Measurements from ENCODE around the gene UGT1A8. TPM values are rescaled to one million over a fixed set of nuclear protein-coding genes. Genes with fewer than 3 reads are reported as not detected.
"Not testable (repeated sequence)": the region's sequence is repeated elsewhere in the genome, so short reads cannot be mapped to it uniquely, and the experiment has no call there.

UGT1A8 gene
- total and polyA plus RNA-seq, 2 donors (not counting 3 experiments of a cell fraction or from before 2014, with no cell fraction given), result not detected

DNA sequence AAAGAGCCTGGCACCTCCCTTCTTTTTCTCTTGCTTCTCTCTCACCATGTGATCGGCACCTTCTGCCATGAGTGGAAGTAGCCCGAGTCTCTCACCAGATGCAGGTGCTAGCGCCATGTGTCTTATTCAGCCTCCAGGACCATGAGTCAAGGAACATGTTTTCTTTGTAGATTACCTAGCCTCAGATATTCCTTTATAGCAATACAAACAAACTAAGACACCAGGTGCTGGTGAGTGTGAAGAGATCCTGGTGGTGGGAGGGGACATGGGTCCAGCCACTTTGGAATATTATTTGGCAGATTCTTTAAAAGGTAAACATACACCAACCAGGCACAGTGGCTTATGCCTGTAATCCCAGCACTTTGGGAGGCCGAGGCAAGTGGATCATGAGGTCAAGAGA, 45.0 kb upstream of the UGT1A8 start:
- Histone ChIP-seq H2AFZ (ENCODE audit: low read depth, low read length) (no peak overlapping the region), H3K9me1 (replicated peaks; ENCODE audit: control insufficient read depth, extremely low read depth, insufficient read depth, low read length) (no peaks in the 10 kb centered on the region), H4K20me1 (replicated peaks; ENCODE audit: control insufficient read depth, extremely low read depth, insufficient read depth, low read length) (no peaks in the 10 kb centered on the region), H3K9ac (replicated peaks; ENCODE audit: extremely low read depth, insufficient read depth, low read length) (no peak overlapping the region), H3K27ac (ENCODE audit: insufficient read depth, low read depth, low read length) (no peak overlapping the region), H3K79me2 (ENCODE audit: control insufficient read depth, insufficient read depth, low read length) (no peaks in the 10 kb centered on the region), H3K27me3 (ENCODE audit: control insufficient read depth in 2 of 2, insufficient read depth in 2 of 2, low read length in 2 of 2) (peaks cover 2 to 3% of the 10 kb centered on the region in 2 experiments), H3K4me2 (ENCODE audit: insufficient read depth, low read length) (no peak overlapping the region), H3K9me3 (replicated peaks; ENCODE audit: control insufficient read depth, insufficient read depth, low read length) (no peaks in the 10 kb centered on the region), H3K4me3 (replicated peaks in 1 of 3; ENCODE audit: insufficient read depth in 1 of 3, low read depth in 1 of 3, low read length in 3 of 3) (no peak overlapping the region), H3K36me3 (ENCODE audit: control insufficient read depth in 2 of 2, extremely low read depth in 1 of 2, insufficient read depth in 2 of 2, low read length in 2 of 2) (no peaks in the 10 kb centered on the region), H3K4me1 (ENCODE audit: control insufficient read depth, extremely low read depth, insufficient read depth, low read length) (no peaks in the 10 kb centered on the region)
- BruUV-seq (replicated peaks), result no TSS peak
- CTCF ChIA-PET, result no interaction called here
- intact Hi-C loops (cut with micrococcal nuclease) (no loop called here), dilution Hi-C loops (cut with MboI; ENCODE audit: extremely low pct_ligation_motif_present, low sequenced_read_pairs) (no loop called here)
- TF ChIP-seq JUN (IDR thresholded peaks at IDR 0.05; ENCODE audit: borderline replicate concordance, insufficient read depth, insufficient read length, low read depth) (no peak), GATA2 (IDR thresholded peaks at IDR 0.05; ENCODE audit: insufficient read depth, insufficient read length, low read depth, low read length) (no peak), FOS (IDR thresholded peaks at IDR 0.05; ENCODE audit: borderline replicate concordance, insufficient read depth, low read length) (no peak), POLR2A (IDR thresholded peaks at IDR 0.05; ENCODE audit: low read depth, low read length) (no peak), MYC (IDR thresholded peaks at IDR 0.05; ENCODE audit: low read depth, low read length) (no peak), EZH2 (IDR thresholded peaks at IDR 0.05; ENCODE audit: borderline replicate concordance, low read depth, low read length, severe bottlenecking) (no peak), POLR2AphosphoS5 (IDR thresholded peaks at IDR 0.05; ENCODE audit: insufficient read depth, low read depth, low read length) (no peak)
- TF ChIP-seq, protein P1, sequence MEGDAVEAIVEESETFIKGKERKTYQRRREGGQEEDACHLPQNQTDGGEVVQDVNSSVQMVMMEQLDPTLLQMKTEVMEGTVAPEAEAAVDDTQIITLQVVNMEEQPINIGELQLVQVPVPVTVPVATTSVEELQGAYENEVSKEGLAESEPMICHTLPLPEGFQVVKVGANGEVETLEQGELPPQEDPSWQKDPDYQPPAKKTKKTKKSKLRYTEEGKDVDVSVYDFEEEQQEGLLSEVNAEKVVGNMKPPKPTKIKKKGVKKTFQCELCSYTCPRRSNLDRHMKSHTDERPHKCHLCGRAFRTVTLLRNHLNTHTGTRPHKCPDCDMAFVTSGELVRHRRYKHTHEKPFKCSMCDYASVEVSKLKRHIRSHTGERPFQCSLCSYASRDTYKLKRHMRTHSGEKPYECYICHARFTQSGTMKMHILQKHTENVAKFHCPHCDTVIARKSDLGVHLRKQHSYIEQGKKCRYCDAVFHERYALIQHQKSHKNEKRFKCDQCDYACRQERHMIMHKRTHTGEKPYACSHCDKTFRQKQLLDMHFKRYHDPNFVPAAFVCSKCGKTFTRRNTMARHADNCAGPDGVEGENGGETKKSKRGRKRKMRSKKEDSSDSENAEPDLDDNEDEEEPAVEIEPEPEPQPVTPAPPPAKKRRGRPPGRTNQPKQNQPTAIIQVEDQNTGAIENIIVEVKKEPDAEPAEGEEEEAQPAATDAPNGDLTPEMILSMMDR (IDR thresholded peaks at IDR 0.05; ENCODE audit: extremely low read depth in 1 of 2, insufficient read depth in 1 of 2, low read depth in 1 of 2, low read length in 2 of 2), result no peak
- TF ChIP-seq, protein P2, sequence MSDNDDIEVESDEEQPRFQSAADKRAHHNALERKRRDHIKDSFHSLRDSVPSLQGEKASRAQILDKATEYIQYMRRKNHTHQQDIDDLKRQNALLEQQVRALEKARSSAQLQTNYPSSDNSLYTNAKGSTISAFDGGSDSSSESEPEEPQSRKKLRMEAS (IDR thresholded peaks at IDR 0.05; ENCODE audit: insufficient read depth, insufficient read length), result no peak
- no peak for DNase-seq (ENCODE audit: low read depth, low spot score)
- FAIRE-seq, result no peak
- POLR2A ChIA-PET, result no interaction called here

DNA sequence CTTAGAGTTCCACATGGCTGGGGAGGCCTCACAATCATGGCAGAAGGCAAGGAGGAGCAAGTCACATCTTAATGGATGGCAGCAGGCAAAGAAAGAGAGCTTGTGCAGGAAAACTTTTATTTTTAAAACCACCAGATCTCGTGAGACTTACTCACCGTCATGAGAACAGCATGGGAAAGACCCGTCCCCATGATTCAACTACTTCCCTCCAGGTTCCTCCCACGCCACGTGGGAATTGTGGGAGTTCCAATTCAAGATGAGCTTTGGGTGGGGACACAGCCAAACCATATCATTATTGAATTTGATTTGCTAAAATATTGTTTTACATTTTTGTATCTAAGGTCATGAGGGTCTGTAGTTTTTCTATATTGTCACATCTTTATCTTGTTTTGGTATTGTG, 40.1 kb upstream of the UGT1A8 start:
- H2AFZ ChIP-seq (ENCODE audit: low read depth, low read length); H3K27ac ChIP-seq (ENCODE audit: insufficient read depth, low read depth, low read length); H3K9ac ChIP-seq (replicated peaks; ENCODE audit: extremely low read depth, insufficient read depth, low read length); dilution Hi-C loops (cut with MboI; ENCODE audit: extremely low pct_ligation_motif_present, low sequenced_read_pairs); H3K27me3 ChIP-seq (ENCODE audit: control insufficient read depth in 2 of 2, insufficient read depth in 2 of 2, low read length in 2 of 2); intact Hi-C loops (cut with micrococcal nuclease); H3K4me2 ChIP-seq (ENCODE audit: insufficient read depth, low read length); H4K20me1 ChIP-seq (replicated peaks; ENCODE audit: control insufficient read depth, extremely low read depth, insufficient read depth, low read length); DNase-seq (ENCODE audit: low read depth, low spot score); H3K4me1 ChIP-seq (ENCODE audit: control insufficient read depth, extremely low read depth, insufficient read depth, low read length); H3K4me3 ChIP-seq (replicated peaks in 1 of 3; ENCODE audit: insufficient read depth in 1 of 3, low read depth in 1 of 3, low read length in 3 of 3); CTCF ChIA-PET; H3K9me1 ChIP-seq (replicated peaks; ENCODE audit: control insufficient read depth, extremely low read depth, insufficient read depth, low read length); H3K36me3 ChIP-seq (ENCODE audit: control insufficient read depth in 2 of 2, extremely low read depth in 1 of 2, insufficient read depth in 2 of 2, low read length in 2 of 2); H3K79me2 ChIP-seq (ENCODE audit: control insufficient read depth, insufficient read depth, low read length); BruUV-seq (replicated peaks); POLR2A ChIA-PET; FAIRE-seq; H3K9me3 ChIP-seq (replicated peaks; ENCODE audit: control insufficient read depth, insufficient read depth, low read length): not testable (repeated sequence)

DNA sequence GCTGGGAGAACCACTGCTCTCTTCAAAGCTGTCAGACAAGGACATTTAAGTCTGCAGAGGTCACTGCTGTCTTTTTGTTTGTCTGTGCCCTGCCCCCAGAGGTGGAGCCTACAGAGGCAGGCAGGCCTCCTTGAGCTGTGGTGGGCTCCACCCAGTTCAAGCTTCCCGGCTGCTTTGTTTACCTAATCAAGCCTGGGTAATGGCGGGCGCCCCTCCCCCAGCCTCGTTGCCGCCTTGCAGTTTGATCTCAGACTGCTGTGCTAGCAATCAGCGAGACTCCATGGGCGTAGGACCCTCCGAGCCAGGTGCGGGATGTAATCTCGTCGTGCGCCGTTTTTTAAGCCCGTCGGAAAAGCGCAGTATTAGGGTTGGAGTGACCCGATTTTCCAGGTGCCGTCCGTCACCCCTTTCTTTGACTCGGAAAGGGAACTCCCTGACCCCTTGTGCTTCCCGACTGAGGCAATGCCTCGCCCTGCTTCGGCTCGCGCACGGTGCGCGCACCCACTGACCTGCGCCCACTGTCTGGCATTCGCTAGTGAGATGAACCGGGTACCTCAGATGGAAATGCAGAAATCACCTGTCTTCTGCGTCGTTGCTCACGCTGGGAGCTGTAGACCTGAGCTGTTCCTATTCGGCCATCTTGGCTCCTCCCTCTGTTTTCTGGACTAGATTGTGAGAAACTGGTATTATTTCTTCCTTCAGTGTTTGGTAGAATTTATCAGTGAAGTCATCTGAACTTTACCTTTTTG, 34.0 kb upstream of the UGT1A8 start:
- CTCF ChIA-PET; H3K4me2 ChIP-seq (ENCODE audit: insufficient read depth, low read length); dilution Hi-C loops (cut with MboI; ENCODE audit: extremely low pct_ligation_motif_present, low sequenced_read_pairs); H3K9ac ChIP-seq (replicated peaks; ENCODE audit: extremely low read depth, insufficient read depth, low read length); H3K4me3 ChIP-seq (replicated peaks in 1 of 3; ENCODE audit: insufficient read depth in 1 of 3, low read depth in 1 of 3, low read length in 3 of 3); H3K36me3 ChIP-seq (ENCODE audit: control insufficient read depth in 2 of 2, extremely low read depth in 1 of 2, insufficient read depth in 2 of 2, low read length in 2 of 2); intact Hi-C loops (cut with micrococcal nuclease); H3K9me1 ChIP-seq (replicated peaks; ENCODE audit: control insufficient read depth, extremely low read depth, insufficient read depth, low read length); FAIRE-seq; H2AFZ ChIP-seq (ENCODE audit: low read depth, low read length); H3K27me3 ChIP-seq (ENCODE audit: control insufficient read depth in 2 of 2, insufficient read depth in 2 of 2, low read length in 2 of 2); BruUV-seq (replicated peaks); H3K79me2 ChIP-seq (ENCODE audit: control insufficient read depth, insufficient read depth, low read length); POLR2A ChIA-PET; H3K9me3 ChIP-seq (replicated peaks; ENCODE audit: control insufficient read depth, insufficient read depth, low read length); H3K27ac ChIP-seq (ENCODE audit: insufficient read depth, low read depth, low read length); H4K20me1 ChIP-seq (replicated peaks; ENCODE audit: control insufficient read depth, extremely low read depth, insufficient read depth, low read length); DNase-seq (ENCODE audit: low read depth, low spot score); H3K4me1 ChIP-seq (ENCODE audit: control insufficient read depth, extremely low read depth, insufficient read depth, low read length): not testable (repeated sequence)

Measured in endothelial cell of umbilical vein (primary cell).